Neuronal stem cell (in vitro differentiated cells): ENCODE data around the gene NSUN2.

Experiments used
- DNase-seq: peaks from one replicate; pipeline ENCODE4 v3.0.0-alpha.2; 2013; ENCODE audit warnings: low spot score
- H2AFZ ChIP-seq: one replicate; pipeline ENCODE4 v1.6.1; 2013; ENCODE audit warnings: mild to moderate bottlenecking, low read length, inconsistent platforms
- H2AK5ac ChIP-seq: 2 replicates; pipeline ENCODE4 v1.6.1; 2013; ENCODE audit warnings: low read depth, mild to moderate bottlenecking, inconsistent platforms, low read length, moderate library complexity, mixed read lengths
- H2BK120ac ChIP-seq: 2 replicates; pipeline ENCODE4 v1.6.1; 2013; ENCODE audit warnings: low read depth, mild to moderate bottlenecking, inconsistent platforms, low read length, moderate library complexity, mixed read lengths
- H2BK12ac ChIP-seq: one replicate; pipeline ENCODE4 v1.6.1; 2013; ENCODE audit warnings: low read length, inconsistent platforms
- H2BK15ac ChIP-seq: 2 replicates; pipeline ENCODE4 v1.6.1; 2013; ENCODE audit warnings: mild to moderate bottlenecking, low read length, inconsistent platforms, mixed read lengths
- H2BK5ac ChIP-seq: one replicate; pipeline ENCODE4 v1.6.1; 2013; ENCODE audit warnings: inconsistent platforms, mild to moderate bottlenecking, low read length, moderate library complexity
- H3K14ac ChIP-seq: one replicate; pipeline ENCODE4 v1.6.1; 2013; ENCODE audit warnings: low read length, inconsistent platforms
- H3K18ac ChIP-seq: 2 replicates; pipeline ENCODE4 v1.6.1; 2013; ENCODE audit warnings: low read length, inconsistent platforms
- H3K23ac ChIP-seq: 2 replicates; pipeline ENCODE4 v1.6.1; 2013; ENCODE audit warnings: low read depth, mild to moderate bottlenecking, mixed read lengths, low read length, inconsistent platforms; ENCODE audit not compliant: poor library complexity
- H3K27ac ChIP-seq: replicated peaks from 3 replicates; pipeline ENCODE4 v1.5.1; 2013; ENCODE audit warnings: low read length, inconsistent platforms
- H3K27me3 ChIP-seq, 3 experiments: 2 replicates each; pipeline ENCODE4 v1.6.1; 2013; ENCODE audit warnings: low read length in 3 of 3, mild to moderate bottlenecking in 2 of 3, inconsistent platforms in 1 of 3, low read depth in 1 of 3, mixed read lengths in 1 of 3, moderate library complexity in 1 of 3; ENCODE audit not compliant: control insufficient read depth in 3 of 3, insufficient read depth in 3 of 3
- H3K36me3 ChIP-seq, 2 donors: replicated peaks in 1 of 2; 2 replicates each; pipeline ENCODE4 v1.6.1; 2013; ENCODE audit warnings: low read length in 2 of 2; ENCODE audit not compliant: control insufficient read depth in 2 of 2, insufficient read depth in 2 of 2
- H3K4ac ChIP-seq: 2 replicates; pipeline ENCODE4 v1.6.1; 2013; ENCODE audit warnings: inconsistent platforms, mild to moderate bottlenecking, low read length, moderate library complexity
- H3K4me1 ChIP-seq, 2 donors: 1 replicate in 1 of 2; 2 replicates in 1 of 2; pipeline ENCODE4 v1.6.1; 2013; ENCODE audit warnings: low read length in 2 of 2, low read depth in 1 of 2; ENCODE audit not compliant: control insufficient read depth in 2 of 2, insufficient read depth in 1 of 2
- H3K4me2 ChIP-seq: one replicate; pipeline ENCODE4 v1.6.1; 2013; ENCODE audit warnings: mild to moderate bottlenecking, low read length, inconsistent platforms; ENCODE audit not compliant: insufficient read depth, poor library complexity, severe bottlenecking
- H3K4me3 ChIP-seq, 2 donors: 2 replicates each; pipeline ENCODE4 v1.5.1; 2013; ENCODE audit warnings: low read length in 2 of 2, mild to moderate bottlenecking in 2 of 2, inconsistent platforms in 1 of 2, moderate library complexity in 1 of 2
- H3K79me1 ChIP-seq: one replicate; pipeline ENCODE4 v1.6.1; 2013; ENCODE audit warnings: low read depth, mild to moderate bottlenecking, inconsistent platforms, low read length, moderate library complexity
- H3K9ac ChIP-seq: one replicate; pipeline ENCODE4 v1.6.1; 2013; ENCODE audit warnings: mild to moderate bottlenecking, low read depth, low read length, inconsistent platforms; ENCODE audit not compliant: poor library complexity
- H3K9me3 ChIP-seq, 2 donors: replicated peaks in 1 of 2; 2 replicates each; pipeline versions ENCODE3 to v1.6.1; 2013; ENCODE audit warnings: low read length in 2 of 2, mild to moderate bottlenecking in 2 of 2, inconsistent platforms in 1 of 2, low read depth in 1 of 2, mixed read lengths in 1 of 2, moderate library complexity in 1 of 2; ENCODE audit not compliant: control insufficient read depth in 2 of 2, insufficient read depth in 1 of 2
- H4K8ac ChIP-seq: one replicate; pipeline ENCODE4 v1.6.1; 2013; ENCODE audit warnings: low read depth, mild to moderate bottlenecking, inconsistent platforms, low read length, moderate library complexity
- H4K91ac ChIP-seq: one replicate; pipeline ENCODE4 v1.6.1; 2013; ENCODE audit warnings: low read length, low read depth, mild to moderate bottlenecking, inconsistent platforms; ENCODE audit not compliant: poor library complexity
- WGBS, 2 donors: extraction: QIAGEN DNeasy Blood & Tissue Kit; methylation state at CpG; one replicate each; pipeline ENCODE4 v1.1.7; 2013; ENCODE audit warnings: missing lambda C conversion rate in 2 of 2, mixed read lengths in 1 of 2; ENCODE audit not compliant: insufficient read length in 2 of 2, insufficient replicate concordance in 1 of 2; ENCODE audit errors: extremely low coverage in 2 of 2; 5-methylcytosine and 5-hydroxymethylcytosine counted together

The NSUN2 gene

GRCh38 chr5:6595405-6595804 is 37.4 kb downstream of the NSUN2 start:
- H4K8ac ChIP-seq, result no peak overlapping the region
- no peak overlapping the region for H3K4me3 ChIP-seq
- no peak overlapping the region for H2BK120ac ChIP-seq
- no peak overlapping the region for H4K91ac ChIP-seq
- H2AK5ac ChIP-seq, result no peak overlapping the region
- H3K9ac ChIP-seq, result no peak overlapping the region
- no peaks in the 10 kb centered on the region for H3K79me1 ChIP-seq
- no peak overlapping the region for H2BK12ac ChIP-seq
- H3K4me1 ChIP-seq, result no peaks in the 10 kb centered on the region
- H2BK5ac ChIP-seq, result no peak overlapping the region
- H3K18ac ChIP-seq, result no peak overlapping the region
- no peak overlapping the region for H2BK15ac ChIP-seq
- H3K4ac ChIP-seq, result no peak overlapping the region
- no peaks in the 10 kb centered on the region for H3K27me3 ChIP-seq
- peaks cover 15 to 47% of the 10 kb centered on the region in 2 donors for H3K36me3 ChIP-seq
- H3K4me2 ChIP-seq, result no peak overlapping the region
- H3K14ac ChIP-seq, result no peak overlapping the region
- no peak overlapping the region for H3K23ac ChIP-seq
- H3K27ac ChIP-seq, result no peak overlapping the region
- no peaks in the 10 kb centered on the region for H3K9me3 ChIP-seq
- DNase-seq, result no peak
- no peak overlapping the region for H2AFZ ChIP-seq
- WGBS, 2 donors, result no CpG with 5 or more reads among the region's 3 CpGs

GRCh38 chr5:6594066-6594465 is 38.8 kb downstream of the NSUN2 start:
- Histone ChIP-seq H2BK15ac (no peak overlapping the region), H3K14ac (no peak overlapping the region), H3K4me1 (no peaks in the 10 kb centered on the region), H3K27ac (no peak overlapping the region), H2AK5ac (no peak overlapping the region), H3K23ac (no peak overlapping the region), H3K36me3 (peaks cover 11 to 34% of the 10 kb centered on the region in 2 donors), H3K79me1 (no peaks in the 10 kb centered on the region), H3K4me3 (no peak overlapping the region), H2BK5ac (no peak overlapping the region), H4K91ac (no peak overlapping the region), H4K8ac (no peak overlapping the region), H3K27me3 (no peaks in the 10 kb centered on the region), H3K18ac (no peak overlapping the region), H3K9ac (no peak overlapping the region), H3K9me3 (no peaks in the 10 kb centered on the region), H3K4me2 (no peak overlapping the region), H3K4ac (no peak overlapping the region), H2BK12ac (no peak overlapping the region), H2AFZ (no peak overlapping the region), H2BK120ac (no peak overlapping the region)
- no peak for DNase-seq
- WGBS, 2 donors, result no CpG with 5 or more reads among the region's 6 CpGs

GRCh38 chr5:6593148-6594016 is 39.5 kb downstream of the NSUN2 start:
- H3K79me1 ChIP-seq, result no peaks in the 10 kb centered on the region
- no peak overlapping the region for H3K27ac ChIP-seq
- no peaks in the 10 kb centered on the region for H3K4me1 ChIP-seq
- H3K9ac ChIP-seq, result no peak overlapping the region
- no CpG with 5 or more reads among the region's 14 CpGs for WGBS, 2 donors
- H3K23ac ChIP-seq, result no peak overlapping the region
- H3K27me3 ChIP-seq, result no peaks in the 10 kb centered on the region
- no peak overlapping the region for H2BK12ac ChIP-seq
- no peak overlapping the region for H2BK15ac ChIP-seq
- no peak overlapping the region for H4K91ac ChIP-seq
- DNase-seq, result no peak
- H3K9me3 ChIP-seq, result no peaks in the 10 kb centered on the region
- H3K4ac ChIP-seq, result no peak overlapping the region
- H2AK5ac ChIP-seq, result no peak overlapping the region
- H2AFZ ChIP-seq, result no peak overlapping the region
- no peak overlapping the region for H3K4me2 ChIP-seq
- no peak overlapping the region for H2BK5ac ChIP-seq
- peaks cover 7 to 27% of the 10 kb centered on the region in 2 donors for H3K36me3 ChIP-seq
- H3K18ac ChIP-seq, result no peak overlapping the region
- no peak overlapping the region for H3K14ac ChIP-seq
- H2BK120ac ChIP-seq, result no peak overlapping the region
- H3K4me3 ChIP-seq, result no peak overlapping the region
- no peak overlapping the region for H4K8ac ChIP-seq

GRCh38 chr5:6592601-6593000 is 40.2 kb downstream of the NSUN2 start:
- Histone ChIP-seq H3K9ac (no peak overlapping the region), H3K36me3 (peaks cover 5 to 19% of the 10 kb centered on the region in 2 donors), H3K4ac (no peak overlapping the region), H3K23ac (no peak overlapping the region), H2AFZ (no peak overlapping the region), H3K14ac (no peak overlapping the region), H2BK12ac (no peak overlapping the region), H3K18ac (no peak overlapping the region), H3K27me3 (no peaks in the 10 kb centered on the region), H3K9me3 (no peaks in the 10 kb centered on the region), H3K4me2 (no peak overlapping the region), H3K4me3 (no peak overlapping the region), H2AK5ac (no peak overlapping the region), H4K91ac (no peak overlapping the region), H3K79me1 (no peaks in the 10 kb centered on the region), H2BK15ac (no peak overlapping the region), H3K27ac (no peak overlapping the region), H2BK120ac (no peak overlapping the region), H2BK5ac (no peak overlapping the region), H3K4me1 (no peaks in the 10 kb centered on the region), H4K8ac (no peak overlapping the region)
- 100% methylated on average over 1 of the region's 3 CpGs; no CpG with 5 or more reads in 1 of the 2 donors for WGBS, 2 donors
- no peak for DNase-seq
